ENCODE results near the gene LUC7L2. TPM values are rescaled to one million over a fixed set of nuclear protein-coding genes. Genes with fewer than 3 reads are reported as not detected.

The LUC7L2 gene
- 31.5 and 42.4 TPM in 2 replicates for total RNA-seq

GRCh38 chr7:139359366-139360209 is at the start of gene LUC7L2:
TSS of gene LUC7L2 (plus strand) at chr7:139359894. CDS start at chr7:139360262, 368 bp downstream.

DNA sequence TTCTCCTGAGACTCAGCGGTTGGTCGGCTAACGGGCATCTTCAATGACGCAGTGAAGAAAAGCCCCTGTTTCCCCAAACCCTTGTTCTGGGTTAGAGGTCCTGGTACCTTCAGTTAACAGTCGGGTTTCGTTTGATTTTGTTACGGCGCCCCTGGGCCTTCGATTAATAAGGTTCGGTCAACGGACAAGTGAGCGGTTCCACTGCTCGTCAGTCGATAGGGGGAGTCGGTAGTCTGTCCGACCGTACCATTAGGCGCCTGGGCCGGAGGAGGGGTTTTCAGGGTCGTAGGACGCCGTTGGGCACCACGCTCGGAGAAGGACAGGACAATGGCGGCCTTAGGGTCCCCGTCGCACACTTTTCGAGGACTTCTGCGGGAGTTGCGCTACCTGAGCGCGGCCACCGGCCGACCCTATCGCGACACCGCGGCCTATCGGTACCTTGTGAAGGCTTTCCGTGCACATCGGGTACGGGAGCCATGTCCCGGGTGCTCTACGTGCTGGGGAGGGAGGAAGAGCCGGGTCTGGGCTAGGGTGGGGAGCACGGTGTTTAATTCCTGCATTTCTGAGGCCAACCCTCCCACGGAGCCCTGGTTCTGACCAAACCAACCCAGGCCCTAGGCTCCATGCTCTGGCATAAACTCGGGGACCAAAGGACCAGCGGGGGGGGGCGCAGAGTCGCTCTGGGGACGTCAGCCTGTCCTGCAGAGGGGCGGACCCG is 18.5 kb upstream of the LUC7L2 start, which contains the start of gene FMC1:
FMC1 (plus strand) TSS at position 280 of the 718 bp plus-strand sequence; CDS start at position 328, 48 bp downstream.

Other genes with a start within 250 kb of the LUC7L2 start
- gene UBN2, start 128.7 kb upstream of the LUC7L2 start, total RNA-seq: 3.2 and 7.1 TPM in 2 replicates
- gene FMC1, start 18.6 kb upstream of the LUC7L2 start, total RNA-seq: 12.6 and 15.3 TPM in 2 replicates
- not detected in 2 replicates for gene KLRG2, start 123.8 kb downstream of the LUC7L2 start, total RNA-seq
- gene CLEC2L, start 163.8 kb downstream of the LUC7L2 start, total RNA-seq: not detected in 2 replicates